ENCODE data around the gene HIBCH. TPM values are rescaled to one million over a fixed set of nuclear protein-coding genes. Genes with fewer than 3 reads are reported as not detected.
"Not testable (repeated sequence)": the region's sequence is repeated elsewhere in the genome, so short reads cannot be mapped to it uniquely, and the experiment has no call there.

HIBCH gene
- polyA plus RNA-seq, 1 donor, result 28.4 TPM

DNA sequence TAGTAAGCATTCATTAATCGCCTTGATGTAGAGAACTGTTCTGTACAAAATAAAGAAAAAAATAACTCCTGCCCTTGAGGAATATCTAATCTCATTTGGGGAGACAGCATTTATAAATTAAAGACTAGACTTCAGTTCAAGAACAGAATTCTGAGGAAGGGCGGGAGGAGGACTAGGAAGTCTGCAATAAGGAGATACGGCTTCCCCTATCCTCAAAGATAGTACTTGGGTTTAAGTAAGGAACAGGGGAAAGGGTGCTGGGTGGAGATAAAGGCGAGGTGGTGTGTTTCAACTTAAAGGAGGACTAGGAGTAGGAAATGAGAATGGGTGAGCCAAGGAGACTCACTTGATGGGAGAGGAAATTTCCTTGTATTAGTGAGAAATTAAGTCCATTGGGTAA lies 135.2 kb downstream of the HIBCH start:
- no peak for DNase-seq

DNA sequence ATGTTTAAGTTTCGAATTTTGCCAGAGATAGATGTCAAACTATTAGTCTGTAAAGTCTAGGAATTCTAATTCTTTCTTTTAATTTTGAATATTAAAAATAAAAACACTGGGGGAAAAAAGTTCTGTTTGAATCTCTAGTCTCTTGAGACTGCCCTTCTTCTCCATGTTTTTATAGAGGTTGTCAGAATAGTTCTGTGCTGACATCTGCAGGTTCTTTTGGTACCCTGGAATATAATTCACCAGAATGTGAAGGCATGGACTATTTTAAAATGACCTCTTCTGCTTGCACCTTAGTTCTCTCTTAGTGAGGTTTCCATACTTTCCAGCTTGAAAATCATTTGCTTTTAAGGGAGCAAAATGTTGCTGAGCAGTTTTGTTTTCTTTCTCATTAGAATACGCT lies 136.1 kb downstream of the HIBCH start:
- no peak for DNase-seq

DNA sequence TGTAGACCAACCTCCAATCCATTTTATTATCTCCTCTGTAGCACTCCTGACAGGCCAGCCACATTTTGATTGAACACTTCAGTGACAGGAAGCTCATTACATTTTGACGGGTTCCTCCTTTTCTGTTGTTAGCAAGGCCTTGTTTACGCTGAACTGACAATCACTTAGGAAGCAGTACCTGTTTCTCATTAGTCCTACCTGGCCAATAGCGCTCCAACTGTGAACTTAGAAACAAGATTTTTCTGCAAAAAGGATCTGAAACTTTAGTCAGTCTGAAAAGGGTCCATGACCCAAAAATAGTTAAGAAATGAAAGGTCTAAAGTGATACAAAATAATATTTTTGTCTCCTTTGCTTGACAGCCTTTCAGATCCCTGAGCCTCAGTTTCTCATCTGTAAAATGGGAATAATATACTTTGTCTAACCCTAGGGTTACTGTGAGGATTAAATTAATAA lies 137.5 kb downstream of the HIBCH start:
- DNase-seq, result no peak

DNA sequence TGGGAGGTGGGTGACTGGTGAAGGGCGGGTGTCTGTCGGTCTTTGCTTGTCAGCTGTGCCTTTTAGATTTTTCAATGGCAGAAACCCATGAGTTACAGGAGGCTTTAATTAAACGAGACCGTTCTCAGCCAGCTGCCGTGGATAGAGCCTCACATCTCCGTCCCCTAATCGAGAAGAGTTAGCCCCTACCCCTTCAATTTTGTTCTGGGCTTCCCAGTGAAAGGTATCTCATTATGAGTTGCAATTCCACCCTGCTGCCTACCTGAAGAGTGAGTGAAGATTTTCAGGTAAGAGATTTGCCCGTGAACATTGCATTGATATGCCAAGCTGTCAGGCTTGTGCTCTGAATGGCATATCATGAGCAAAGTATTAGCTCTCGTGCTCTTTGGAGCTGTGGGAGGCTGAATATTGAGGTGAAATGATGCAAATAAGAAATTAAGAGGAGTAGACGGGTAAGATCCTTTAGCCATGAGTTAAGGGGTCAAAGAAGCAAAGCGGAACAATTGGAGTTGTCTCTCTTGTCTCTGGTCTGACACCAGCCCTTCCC lies 138.4 kb downstream of the HIBCH start:
- no peak for DNase-seq

DNA sequence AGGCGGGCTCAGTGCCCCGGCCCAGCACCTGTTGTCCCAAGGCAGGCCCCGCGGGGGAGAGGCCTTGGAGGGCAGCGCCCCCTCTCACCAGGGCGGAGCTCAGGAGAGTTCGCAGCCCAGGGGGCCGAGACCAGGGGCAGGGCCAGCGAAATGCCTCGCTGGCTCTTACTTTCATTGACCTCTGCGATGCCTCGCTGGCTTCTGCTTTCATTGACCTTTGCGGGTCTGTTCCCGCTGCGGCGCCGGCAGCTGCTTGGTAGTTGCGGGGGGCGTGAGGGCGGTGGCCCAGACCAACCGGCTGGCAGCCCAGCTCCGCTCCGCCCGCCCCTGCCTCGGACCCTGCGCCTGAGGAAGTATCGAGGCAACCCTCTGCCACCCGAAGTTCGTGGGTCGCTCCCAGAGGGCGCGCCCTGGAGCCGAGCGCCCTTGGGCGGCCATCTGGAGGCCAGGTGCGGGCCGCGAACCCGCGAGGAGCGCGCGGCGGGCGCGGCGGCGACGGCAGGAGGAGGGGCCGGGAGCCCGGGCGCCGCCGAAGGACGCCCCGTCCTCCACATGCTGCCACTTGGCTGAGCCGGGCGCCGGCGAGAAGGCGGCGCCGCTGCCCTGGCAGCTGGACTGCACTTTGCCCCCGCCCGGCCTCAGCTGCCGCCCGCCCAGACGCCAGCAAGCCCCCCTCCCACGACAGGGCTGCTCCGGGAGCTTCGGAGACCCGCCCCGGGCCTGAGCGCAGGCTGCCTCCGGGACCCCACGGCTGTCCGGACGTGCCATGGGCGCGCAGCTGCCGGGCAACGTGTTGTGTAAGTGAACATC lies 139.1 kb downstream of the HIBCH start:
- DNase-seq, result peak; percentile 52

DNA sequence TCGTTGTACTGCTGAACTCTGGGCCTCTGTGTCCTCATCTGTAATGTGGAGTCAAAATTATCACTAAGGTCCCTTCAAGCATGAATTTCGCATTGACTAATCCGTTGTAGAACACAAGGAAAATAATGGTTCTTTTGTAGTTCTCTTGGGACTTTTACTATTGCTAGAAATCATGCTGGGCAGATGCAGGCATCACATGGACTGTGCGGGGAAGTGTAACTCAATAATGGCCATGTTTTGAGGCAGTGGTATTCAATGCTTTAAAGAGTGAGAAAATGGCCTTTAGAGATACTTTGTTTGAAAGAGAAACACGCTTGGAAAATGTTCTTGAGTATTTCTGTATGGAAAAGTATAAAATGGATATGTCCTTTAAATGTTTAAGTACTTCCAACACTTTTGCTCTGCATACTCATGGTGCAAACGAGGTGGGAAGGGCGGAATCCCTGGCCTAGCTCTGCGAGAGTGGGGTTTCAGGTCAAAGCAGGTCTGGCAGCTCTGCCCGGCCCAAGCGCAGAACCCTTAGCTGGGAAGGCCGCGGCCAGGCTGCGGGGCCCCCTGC lies 139.8 kb downstream of the HIBCH start:
- DNase-seq, result peak; percentile 34

DNA sequence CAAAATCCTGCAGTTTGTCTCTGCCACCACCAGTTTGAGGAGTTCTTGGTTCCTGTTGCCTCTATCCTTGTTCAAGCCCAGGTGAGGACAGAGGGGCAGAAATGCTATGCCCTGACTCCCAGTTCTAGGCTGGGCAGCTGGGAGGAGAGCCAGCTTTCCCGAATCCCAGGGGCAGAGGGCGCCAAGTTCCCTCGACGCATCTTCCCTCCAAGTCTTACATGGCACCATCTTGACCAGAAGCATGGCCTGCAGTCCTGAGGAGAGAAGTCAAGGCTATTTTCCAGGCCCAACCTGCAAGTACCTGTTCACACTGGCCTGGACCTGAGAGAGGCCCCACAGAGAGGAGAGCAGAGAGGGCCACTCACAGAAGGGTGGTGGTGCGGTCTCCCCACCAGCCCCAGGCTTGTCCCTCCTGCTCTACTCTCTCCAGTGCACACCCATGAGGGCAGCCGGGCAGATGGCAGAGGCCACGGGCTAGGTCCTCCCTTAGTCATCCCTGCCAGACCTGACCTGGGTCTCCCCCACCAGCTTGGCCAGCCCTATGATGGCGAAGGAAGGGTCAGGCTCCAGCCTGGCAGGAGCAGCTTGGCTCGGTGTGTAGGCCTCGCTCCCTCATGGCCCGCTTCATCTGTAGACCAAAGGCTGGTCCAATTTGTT lies 141.4 kb downstream of the HIBCH start:
- no peak for DNase-seq

DNA sequence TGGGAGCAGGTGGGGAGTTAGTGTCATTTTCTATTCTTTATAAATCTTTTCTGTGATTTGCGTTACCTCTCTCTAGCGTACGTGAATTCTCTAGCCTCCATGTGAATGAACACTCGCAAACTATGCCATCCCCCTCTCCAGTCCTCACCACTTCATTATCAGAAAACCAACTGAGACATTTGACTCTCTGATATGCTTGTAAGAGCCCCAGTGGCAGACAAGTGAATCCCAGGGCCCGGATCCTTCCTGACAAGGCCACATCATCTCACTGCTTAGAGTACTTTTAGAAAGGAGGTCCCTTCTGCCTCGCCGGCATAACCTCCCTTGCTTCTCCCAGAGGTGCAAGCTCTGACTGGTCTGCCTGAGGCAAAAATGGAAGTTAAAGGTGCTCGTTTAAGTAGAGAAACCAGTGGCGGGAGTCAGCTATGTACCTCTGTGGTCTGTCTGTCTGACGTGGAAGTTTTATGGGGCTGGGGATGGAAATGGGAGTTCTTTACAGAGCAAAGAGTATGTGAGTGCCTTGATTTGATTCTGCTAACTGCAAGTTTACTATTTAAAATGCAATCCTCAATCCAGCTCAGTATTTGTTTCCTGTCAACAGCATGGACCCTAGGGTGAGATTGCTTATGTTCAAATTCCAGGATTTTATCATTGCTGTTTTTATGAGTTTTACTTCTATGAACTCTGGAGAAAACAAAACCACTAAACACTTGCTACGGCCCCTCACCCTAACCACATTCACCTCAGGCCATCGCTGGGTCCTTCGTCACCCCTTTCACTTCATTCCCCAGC lies 142.2 kb downstream of the HIBCH start:
- DNase-seq, result no peak

DNA sequence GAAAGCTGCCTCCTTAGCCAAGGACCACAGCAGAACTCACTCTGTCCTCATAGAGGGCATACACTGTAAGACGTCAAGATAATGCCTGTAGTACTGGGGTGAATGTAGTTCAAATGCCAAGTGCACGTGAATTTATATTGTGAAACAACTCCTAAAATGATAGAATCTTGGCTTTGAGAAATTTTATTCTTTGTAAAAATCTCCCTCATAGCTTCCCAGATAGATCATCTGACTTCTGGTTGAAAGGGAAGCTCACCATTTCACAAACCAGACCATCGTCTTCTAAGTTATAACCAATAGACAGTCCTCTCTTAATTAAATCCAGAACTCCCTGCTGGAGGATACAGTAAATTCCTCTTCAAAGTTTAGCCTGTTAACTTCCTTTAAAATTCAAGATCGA lies 146.2 kb downstream of the HIBCH start:
- no peak for DNase-seq

DNA sequence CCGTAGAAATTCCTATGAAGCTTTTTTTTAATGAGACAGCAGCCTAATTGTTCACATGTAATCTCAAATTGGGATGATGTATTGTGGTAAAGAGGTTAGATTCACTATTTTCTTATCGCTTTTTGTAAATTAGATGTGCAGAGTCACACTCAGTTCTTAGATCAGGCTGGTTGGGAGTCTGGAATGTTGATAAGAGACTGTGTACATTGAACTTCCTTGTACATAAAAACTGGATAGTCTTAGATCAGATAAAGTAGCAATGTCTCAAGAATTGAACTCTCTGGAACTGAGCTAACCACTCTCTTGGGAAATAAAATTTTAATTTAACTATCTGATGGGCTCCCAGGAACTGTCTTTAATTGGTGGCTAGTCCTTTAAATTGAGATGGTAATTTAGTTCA lies 149.0 kb downstream of the HIBCH start:
- no peak for DNase-seq

DNA sequence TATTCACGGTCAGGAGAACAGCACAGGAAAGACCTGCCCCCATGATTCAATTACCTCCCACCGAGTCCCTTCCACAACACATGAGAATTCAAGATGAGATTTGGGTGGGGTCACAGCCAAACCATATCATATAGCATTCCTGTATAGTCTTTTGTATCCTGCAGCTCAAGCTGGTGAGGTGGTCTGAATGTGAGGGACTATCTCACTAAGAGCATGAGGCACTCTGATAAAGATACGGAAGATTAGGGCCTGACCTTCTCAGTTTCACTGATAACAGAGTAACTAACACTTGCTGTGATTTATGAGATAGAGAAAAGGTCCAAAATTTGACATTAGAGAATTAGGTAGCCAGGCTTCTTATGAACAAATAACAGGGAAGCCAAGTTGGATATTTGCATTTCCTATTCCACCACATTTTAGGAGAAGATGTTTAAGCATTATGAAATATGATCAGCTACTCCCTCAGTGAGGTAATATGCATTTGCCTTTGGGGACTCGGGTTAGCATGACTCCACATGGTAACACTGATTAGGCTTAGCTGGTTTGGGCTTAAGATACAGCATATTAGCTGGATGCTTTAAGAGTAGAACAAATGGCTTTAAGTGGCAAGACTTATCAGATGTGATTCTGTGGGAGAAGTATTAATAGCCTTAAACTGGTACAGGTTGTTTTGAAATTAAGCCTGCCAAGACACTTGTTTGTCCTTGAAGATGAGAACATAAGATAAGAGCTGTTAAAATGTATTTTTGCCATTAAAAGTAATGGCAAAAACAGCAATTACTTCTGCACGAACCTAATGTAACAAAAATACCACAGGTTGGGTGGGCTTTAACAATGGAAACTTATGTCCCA lies 150.2 kb downstream of the HIBCH start:
- no peak for DNase-seq

DNA sequence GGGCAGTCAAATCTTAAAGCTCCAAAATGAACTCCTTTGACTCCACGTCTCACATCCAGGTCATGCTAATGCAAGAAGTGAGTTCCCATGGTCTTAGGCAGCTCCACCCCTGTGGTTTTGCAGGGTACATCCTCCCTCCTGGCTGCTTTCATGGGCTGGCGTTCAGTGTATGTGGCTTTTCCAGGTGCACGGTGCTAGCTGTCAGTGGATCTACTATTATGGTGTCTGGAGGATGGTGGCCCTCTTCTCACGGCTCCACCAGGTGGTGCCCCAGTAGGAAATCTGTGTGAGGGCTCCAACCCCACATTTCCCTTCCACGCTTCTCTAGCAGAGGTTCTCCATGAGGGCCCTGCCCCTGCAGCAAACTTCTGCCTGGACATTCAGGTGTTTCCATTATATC lies 151.9 kb downstream of the HIBCH start:
- DNase-seq, result no peak

DNA sequence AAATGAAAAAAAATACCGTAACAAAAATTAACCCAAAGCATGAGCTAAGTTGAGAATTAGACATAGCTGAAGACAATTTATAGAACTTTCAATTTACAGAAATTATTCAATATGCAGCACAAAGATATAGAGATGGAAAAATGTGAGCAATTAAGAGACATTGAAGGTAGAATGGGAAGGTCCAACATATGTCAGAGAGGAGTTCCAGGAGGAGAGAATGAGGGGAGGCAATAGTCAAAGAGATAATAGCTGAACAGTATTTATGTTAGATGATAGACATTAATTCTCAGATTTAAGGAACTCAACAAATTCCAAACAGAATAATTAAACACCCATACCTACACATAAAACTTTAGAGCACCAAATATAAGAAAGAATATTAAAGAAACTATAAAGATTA lies 154.1 kb downstream of the HIBCH start:
- DNase-seq, result no peak

DNA sequence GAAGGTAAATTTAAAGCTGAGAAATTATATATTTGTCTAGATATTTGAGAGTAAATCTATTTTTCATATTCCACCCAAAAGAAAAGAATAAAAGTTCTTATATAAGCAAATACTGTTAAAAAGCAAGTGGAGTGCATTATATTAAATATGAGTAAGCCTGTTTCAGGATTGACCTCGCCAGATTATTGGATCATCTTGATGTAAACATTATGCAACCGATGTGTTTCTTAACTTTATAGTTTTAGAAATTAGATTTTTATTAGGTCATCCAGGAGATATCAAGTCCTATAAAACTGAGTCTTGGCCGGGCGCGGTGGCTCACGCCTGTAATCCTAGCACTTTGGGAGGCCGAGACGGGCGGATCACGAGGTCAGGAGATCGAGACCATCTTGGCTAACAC lies 156.8 kb downstream of the HIBCH start:
- DNase-seq, result no peak

DNA sequence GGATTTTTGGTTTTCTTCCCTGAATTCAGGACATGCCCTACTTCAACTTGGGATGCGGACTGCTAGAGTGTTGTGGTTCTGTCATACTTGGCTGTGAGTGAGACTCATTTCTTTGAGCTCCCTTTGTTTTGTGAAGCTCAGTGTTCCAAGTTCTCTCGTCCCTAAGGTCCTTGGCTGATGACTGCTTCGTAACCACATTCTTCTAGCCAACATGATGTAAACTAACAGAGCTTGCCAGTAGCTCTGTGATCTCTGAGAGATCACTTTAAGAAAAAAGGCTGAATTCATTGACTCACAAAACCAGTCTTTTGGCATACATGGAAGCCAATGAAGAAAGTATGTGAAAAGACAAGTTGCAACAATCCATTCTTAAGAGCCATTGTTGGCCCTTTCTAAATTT lies 160.2 kb downstream of the HIBCH start:
- DNase-seq, result peak; percentile 79

DNA sequence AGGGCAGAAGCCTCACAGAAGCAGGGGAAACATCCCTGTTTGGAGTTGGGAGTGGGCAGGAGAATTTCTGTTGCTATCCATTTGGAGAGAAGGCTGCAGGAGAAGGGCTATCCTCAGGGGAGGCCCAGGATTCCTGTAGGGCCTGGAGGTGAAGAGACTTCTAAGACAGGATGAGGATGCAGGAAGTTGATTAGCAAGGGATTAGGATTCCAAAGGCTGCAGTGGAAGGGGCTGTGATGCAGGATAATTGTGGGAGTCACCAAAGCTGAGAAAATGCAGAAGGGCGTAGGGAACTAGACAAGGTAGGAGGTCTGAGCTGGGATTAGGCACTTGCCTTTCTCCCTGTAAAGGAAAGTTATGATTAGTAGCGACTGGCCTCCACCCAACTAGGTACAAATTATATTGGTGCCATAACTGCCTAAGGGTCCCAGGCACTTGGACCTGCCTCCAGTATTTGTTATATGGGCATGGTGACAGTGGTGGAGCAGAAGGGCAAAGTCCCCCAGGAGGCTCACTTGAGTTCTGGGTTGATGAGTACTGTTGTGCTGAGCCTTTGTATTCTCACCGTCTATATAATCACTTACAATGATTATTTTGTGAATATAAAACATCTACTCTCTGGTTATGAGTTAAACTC lies 160.7 kb downstream of the HIBCH start:
- no peak for DNase-seq

DNA sequence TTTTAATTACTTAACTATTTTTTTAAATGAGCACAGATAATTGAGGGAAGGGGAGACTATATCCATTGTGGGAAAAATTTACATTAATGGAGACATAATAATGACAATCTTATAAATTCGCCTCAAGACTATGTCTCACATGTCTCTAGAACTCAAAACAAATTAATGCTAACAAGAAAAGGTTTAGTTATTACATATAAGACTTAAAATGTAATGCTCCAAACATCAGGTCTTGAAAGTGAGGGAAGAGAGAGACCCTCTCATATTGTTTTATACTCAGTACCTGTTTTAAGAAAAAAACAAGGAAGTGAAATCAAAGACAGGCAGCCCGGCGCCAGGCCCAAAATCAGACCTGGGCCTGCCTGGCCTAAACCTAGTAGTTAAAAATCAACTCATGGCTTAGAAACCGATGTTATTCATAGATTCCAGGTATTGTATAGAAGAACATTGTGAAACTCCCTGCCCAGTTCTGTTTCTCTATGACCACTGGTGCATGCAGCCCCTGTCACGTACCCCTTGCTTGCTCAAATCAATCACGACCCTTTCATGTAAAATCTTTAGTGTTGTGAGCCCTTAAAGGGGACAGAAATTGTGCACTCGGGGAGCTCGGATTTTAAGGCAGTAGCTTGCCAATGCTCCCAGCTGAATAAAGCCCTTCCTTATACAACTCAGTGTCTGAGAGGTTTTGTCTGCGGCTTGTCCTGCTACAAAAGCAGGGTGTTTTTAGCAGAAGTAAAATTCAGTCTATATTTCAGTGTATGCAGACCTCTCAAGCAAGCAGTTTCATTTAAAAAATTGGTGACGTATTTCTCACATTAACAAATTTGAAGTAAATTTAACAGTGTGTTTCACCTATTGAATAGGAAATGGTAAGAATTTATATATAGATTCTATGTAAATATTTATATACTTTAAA lies 161.8 kb downstream of the HIBCH start:
- not testable (repeated sequence) for DNase-seq

DNA sequence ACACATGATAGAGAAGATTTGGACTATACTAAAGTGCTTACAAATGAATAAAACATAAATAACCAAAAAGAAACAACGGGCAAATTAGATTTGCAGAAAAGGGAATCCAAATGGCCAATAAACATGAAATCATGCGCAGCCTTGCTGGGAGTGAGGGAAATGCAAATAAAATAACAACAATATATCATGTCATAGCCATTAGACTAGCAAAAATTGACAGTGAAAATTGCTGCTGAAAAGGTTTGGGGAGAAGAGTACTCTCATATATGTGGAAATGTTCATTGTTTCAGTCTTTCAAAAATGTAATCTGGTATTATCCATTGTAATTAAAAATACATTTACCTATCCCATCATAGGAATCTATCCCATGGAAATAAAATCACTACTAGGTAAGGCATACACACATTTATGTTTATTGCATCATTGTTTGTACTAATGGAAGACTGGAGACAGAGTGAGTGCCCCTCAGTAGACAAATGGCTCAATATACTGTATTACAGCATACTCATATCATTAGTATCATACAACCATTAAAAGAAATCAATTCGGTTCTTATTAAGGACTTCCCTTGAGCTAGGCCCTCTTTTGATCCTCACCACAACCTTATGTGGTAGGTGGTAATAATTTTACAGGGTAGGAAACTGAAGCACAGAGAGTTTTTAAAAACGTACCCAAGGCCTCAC lies 163.0 kb downstream of the HIBCH start:
- no peak for DNase-seq
